Adipose tissue (tissue), 3 donors: Measurements from ENCODE around the gene LRRN2. TPM values are rescaled to one million over a fixed set of nuclear protein-coding genes. Genes with fewer than 3 reads are reported as not detected.
"Not testable (repeated sequence)": the region's sequence is repeated elsewhere in the genome, so short reads cannot be mapped to it uniquely, and the experiment has no call there.

Experiments used
- H3K27ac ChIP-seq: one replicate; pipeline ENCODE4 v1.5.1; 2013; ENCODE audit warnings: low read depth, low read length
- WGBS, 3 donors: extraction: QIAGEN DNeasy Blood & Tissue Kit; methylation state at CpG; one replicate each; pipeline ENCODE4 v1.1.7; 2013; 5-methylcytosine and 5-hydroxymethylcytosine counted together
- polyA plus RNA-seq, 3 donors: library from polyadenylated mRNA; stranded (reverse); fragments of 200-250 nt; gene quantifications; one replicate each; pipeline ENCODE4 v1.2.3, GENCODE V29; 2013
- donor health status: healthy with polysubstance abuse.
- donor health status: Bipolar disorder and iron deficiency.
- donor health status: healthy.

The LRRN2 gene
- polyA plus RNA-seq, 3 donors = 0.38 to 5.1 (median 3.1) TPM

- no peak overlapping the region for H3K27ac ChIP-seq
- 67 to 77% (median 70%) methylated on average over 8 of the region's 8 CpGs for WGBS, 3 donors
These were observed 111.3 kb downstream of the LRRN2 start for GRCh38 chr1:204574016-204574864.

GRCh38 chr1:204572923-204573922 is 112.3 kb downstream of the LRRN2 start:
- 80 to 91% (median 90%) methylated on average over 8 of the region's 8 CpGs for WGBS, 3 donors
- no peak overlapping the region for H3K27ac ChIP-seq

GRCh38 chr1:204571631-204572030 is 113.9 kb downstream of the LRRN2 start:
- 93 to 98% (median 97%) methylated on average over 4 of the region's 4 CpGs for WGBS, 3 donors
- no peak overlapping the region for H3K27ac ChIP-seq

GRCh38 chr1:204571128-204571527 is 114.4 kb downstream of the LRRN2 start:
- no peak overlapping the region for H3K27ac ChIP-seq
- WGBS, 3 donors = 87 to 98% (median 90%) methylated on average over 2 of the region's 2 CpGs

- H3K27ac ChIP-seq = not testable (repeated sequence)
- WGBS, 3 donors = 64 to 83% (median 68%) methylated on average over 3 of the region's 3 CpGs
These were observed 115.5 kb downstream of the LRRN2 start for GRCh38 chr1:204570021-204570420.

GRCh38 chr1:204569478-204569877 is 116.1 kb downstream of the LRRN2 start:
- 90 to 91% (median 90%) methylated on average over 5 of the region's 5 CpGs for WGBS, 3 donors
- H3K27ac ChIP-seq = no peak overlapping the region

GRCh38 chr1:204568576-204569315 is 116.8 kb downstream of the LRRN2 start:
- 81 to 87% (median 83%) methylated on average over 9 of the region's 9 CpGs for WGBS, 3 donors
- H3K27ac ChIP-seq = no peak overlapping the region

Other genes starting within 250 kb of the LRRN2 start
- 10 to 100 TPM in 2 of 3 donors, 1 to 10 TPM in 1; 4.9 to 13.6 (median 13.2) TPM for gene PIK3C2B, start 190.9 kb downstream of the LRRN2 start, polyA plus RNA-seq
- gene MDM4, start 169.3 kb downstream of the LRRN2 start, polyA plus RNA-seq = 1 to 10 TPM; 3.7 to 7.6 (median 7.0) TPM
- gene NFASC, start 185.1 kb upstream of the LRRN2 start, polyA plus RNA-seq = 1 to 10 TPM; 2.1 to 9.6 (median 2.2) TPM